Measurements from ENCODE around the gene TEX12. TPM values are rescaled to one million over a fixed set of nuclear protein-coding genes. Genes with fewer than 3 reads are reported as not detected.

Gene TEX12
- total RNA-seq, 1 donor from 2014 or later = not detected

- H3K36me3 ChIP-seq (ENCODE audit: insufficient read depth, low read length) = no peaks in the 10 kb centered on the region
- H3K9me3 ChIP-seq (ENCODE audit: insufficient read depth, low read depth, low read length) = no peaks in the 10 kb centered on the region
- no peaks in the 10 kb centered on the region for H3K36me3 Mint-ChIP-seq (ENCODE audit: low read depth, unreplicated experiment)
- no peaks in the 10 kb centered on the region for H3K79me2 ChIP-seq (ENCODE audit: insufficient read depth, low read length)
- no peak overlapping the region for H2AFZ ChIP-seq (ENCODE audit: low read depth, low read length)
- peaks cover 5% of the 10 kb centered on the region for H3K27me3 Mint-ChIP-seq (ENCODE audit: low read depth, unreplicated experiment)
- no peak overlapping the region for H3K27ac ChIP-seq (ENCODE audit: low read depth, low read length)
- H3K4me2 ChIP-seq (ENCODE audit: low read length) = no peak overlapping the region
- no peak overlapping the region for H3K9ac ChIP-seq (ENCODE audit: low read length)
- peaks cover 2% of the 10 kb centered on the region for H3K9me3 Mint-ChIP-seq (ENCODE audit: unreplicated experiment)
- FAIRE-seq (no peak), DNase-seq (ENCODE audit: low read depth) (no peak)
- H3K27me3 ChIP-seq (ENCODE audit: insufficient read depth, low read length) = no peaks in the 10 kb centered on the region
- H3K4me1 Mint-ChIP-seq (ENCODE audit: low read depth, unreplicated experiment) = peaks cover 3% of the 10 kb centered on the region
- H3K27ac Mint-ChIP-seq (ENCODE audit: unreplicated experiment) = no peak overlapping the region
- no peak overlapping the region for H3K4me3 ChIP-seq (ENCODE audit: insufficient read depth, low read depth, low read length)
- TF ChIP-seq CTCF (IDR thresholded peaks at IDR 0.05; ENCODE audit: insufficient read depth, low read depth, low read length) (no peak), EZH2 (IDR thresholded peaks at IDR 0.05; ENCODE audit: insufficient read depth, low read length) (no peak)
- no peaks in the 10 kb centered on the region for H4K20me1 ChIP-seq (ENCODE audit: insufficient read depth, low read length)
- H3K4me3 Mint-ChIP-seq (ENCODE audit: unreplicated experiment) = no peak overlapping the region
- H3K4me1 ChIP-seq (ENCODE audit: insufficient read depth, low read length) = peaks cover 10% of the 10 kb centered on the region
These were observed 8.9 kb downstream of the TEX12 start for GRCh38 chr11:112176077-112176476.

GRCh38 chr11:112177589-112177988 lies 10.4 kb downstream of the TEX12 start:
- H3K4me1 Mint-ChIP-seq (ENCODE audit: low read depth, unreplicated experiment) = peaks cover 3% of the 10 kb centered on the region

More at GRCh38 chr11:112177589-112177988, 10.4 kb downstream of the TEX12 start:
- Mint-ChIP-seq H3K27me3 (ENCODE audit: low read depth, unreplicated experiment) (peaks cover 5% of the 10 kb centered on the region), H3K36me3 (ENCODE audit: low read depth, unreplicated experiment) (no peaks in the 10 kb centered on the region), H3K9me3 (ENCODE audit: unreplicated experiment) (peaks cover 2% of the 10 kb centered on the region), H3K27ac (ENCODE audit: unreplicated experiment) (no peak overlapping the region), H3K4me3 (ENCODE audit: unreplicated experiment) (no peak overlapping the region)
- Histone ChIP-seq H3K36me3 (ENCODE audit: insufficient read depth, low read length) (no peaks in the 10 kb centered on the region), H3K9me3 (ENCODE audit: insufficient read depth, low read depth, low read length) (no peaks in the 10 kb centered on the region), H3K27me3 (ENCODE audit: insufficient read depth, low read length) (no peaks in the 10 kb centered on the region), H3K79me2 (ENCODE audit: insufficient read depth, low read length) (no peaks in the 10 kb centered on the region), H3K4me3 (ENCODE audit: insufficient read depth, low read depth, low read length) (no peak overlapping the region), H3K27ac (ENCODE audit: low read depth, low read length) (no peak overlapping the region), H3K4me1 (ENCODE audit: insufficient read depth, low read length) (peaks cover 7% of the 10 kb centered on the region), H2AFZ (ENCODE audit: low read depth, low read length) (no peak overlapping the region), H3K4me2 (ENCODE audit: low read length) (no peak overlapping the region), H4K20me1 (ENCODE audit: insufficient read depth, low read length) (no peaks in the 10 kb centered on the region), H3K9ac (ENCODE audit: low read length) (no peak overlapping the region)
- no peak for FAIRE-seq
- no peak for DNase-seq (ENCODE audit: low read depth)
- no peak for TF ChIP-seq EZH2 (IDR thresholded peaks at IDR 0.05; ENCODE audit: insufficient read depth, low read length)
- TF ChIP-seq CTCF (IDR thresholded peaks at IDR 0.05; ENCODE audit: insufficient read depth, low read depth, low read length) = no peak
